Measurements from ENCODE around the gene GREB1.

Gene GREB1

GRCh38 chr2:11684894-11685460 is 151.1 kb downstream of the GREB1 start:
- Histone ChIP-seq H3F3A (ENCODE audit: insufficient read depth, low read length) (no peaks in the 10 kb centered on the region), H2AFZ (ENCODE audit: low read length) (no peak overlapping the region), H3K27me3 (ENCODE audit: insufficient read depth, low read length) (no peaks in the 10 kb centered on the region), H3K36me3 (ENCODE audit: insufficient read depth, low read length) (no peaks in the 10 kb centered on the region), H4K20me1 (ENCODE audit: insufficient read depth, low read length) (no peaks in the 10 kb centered on the region), H3K4me3 (ENCODE audit: low read depth, low read length, poor library complexity, severe bottlenecking) (no peak overlapping the region), H3K4me2 (ENCODE audit: low read length) (no peak overlapping the region), H3K4me1 (ENCODE audit: insufficient read depth, low read length, severe bottlenecking) (peaks cover 26% of the 10 kb centered on the region), H3K9me2 (ENCODE audit: low read depth, low read length) (no peaks in the 10 kb centered on the region), H3K9me3 (ENCODE audit: low read length) (no peaks in the 10 kb centered on the region), H3K79me2 (ENCODE audit: insufficient read depth, low read length) (no peaks in the 10 kb centered on the region), H3K27ac (ENCODE audit: low read depth, low read length, poor library complexity, severe bottlenecking) (no peak overlapping the region), H3K9ac (ENCODE audit: low read length) (no peak overlapping the region)
- TF ChIP-seq, protein P1, sequence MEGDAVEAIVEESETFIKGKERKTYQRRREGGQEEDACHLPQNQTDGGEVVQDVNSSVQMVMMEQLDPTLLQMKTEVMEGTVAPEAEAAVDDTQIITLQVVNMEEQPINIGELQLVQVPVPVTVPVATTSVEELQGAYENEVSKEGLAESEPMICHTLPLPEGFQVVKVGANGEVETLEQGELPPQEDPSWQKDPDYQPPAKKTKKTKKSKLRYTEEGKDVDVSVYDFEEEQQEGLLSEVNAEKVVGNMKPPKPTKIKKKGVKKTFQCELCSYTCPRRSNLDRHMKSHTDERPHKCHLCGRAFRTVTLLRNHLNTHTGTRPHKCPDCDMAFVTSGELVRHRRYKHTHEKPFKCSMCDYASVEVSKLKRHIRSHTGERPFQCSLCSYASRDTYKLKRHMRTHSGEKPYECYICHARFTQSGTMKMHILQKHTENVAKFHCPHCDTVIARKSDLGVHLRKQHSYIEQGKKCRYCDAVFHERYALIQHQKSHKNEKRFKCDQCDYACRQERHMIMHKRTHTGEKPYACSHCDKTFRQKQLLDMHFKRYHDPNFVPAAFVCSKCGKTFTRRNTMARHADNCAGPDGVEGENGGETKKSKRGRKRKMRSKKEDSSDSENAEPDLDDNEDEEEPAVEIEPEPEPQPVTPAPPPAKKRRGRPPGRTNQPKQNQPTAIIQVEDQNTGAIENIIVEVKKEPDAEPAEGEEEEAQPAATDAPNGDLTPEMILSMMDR (IDR thresholded peaks at IDR 0.05; ENCODE audit: low read length), result no peak
- TF ChIP-seq EZH2 (IDR thresholded peaks at IDR 0.05; ENCODE audit: borderline replicate concordance, low read length), result no peak

GRCh38 chr2:11685906-11686470 is 152.1 kb downstream of the GREB1 start:
- Histone ChIP-seq H3K27ac (ENCODE audit: low read depth, low read length, poor library complexity, severe bottlenecking) (no peak overlapping the region), H3K4me1 (ENCODE audit: insufficient read depth, low read length, severe bottlenecking) (peaks cover 26% of the 10 kb centered on the region), H3F3A (ENCODE audit: insufficient read depth, low read length) (no peaks in the 10 kb centered on the region)

DNA sequence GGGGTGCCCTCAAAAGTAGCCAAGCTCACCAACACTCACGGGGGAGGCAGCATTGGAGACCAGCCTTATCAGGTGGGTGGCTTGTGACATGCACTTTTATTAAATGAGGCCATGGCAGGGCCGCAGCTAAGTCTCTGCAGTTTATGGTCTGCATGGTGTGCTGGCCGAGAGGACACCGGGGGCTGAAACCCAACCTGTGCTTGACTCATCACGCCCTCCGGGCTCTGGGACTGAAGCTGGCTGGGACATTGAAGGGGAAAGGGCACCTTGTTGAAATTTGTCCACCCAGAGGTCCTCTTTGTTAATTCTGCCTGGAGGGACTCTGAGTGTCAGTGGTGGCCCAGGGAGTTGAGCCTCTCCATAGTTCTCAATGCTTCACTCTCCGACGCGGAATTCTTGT is 153.9 kb downstream of the GREB1 start:
- peaks cover 19% of the 10 kb centered on the region for H3K4me1 ChIP-seq (ENCODE audit: insufficient read depth, low read length, severe bottlenecking)
- no peak overlapping the region for H2AFZ ChIP-seq (ENCODE audit: low read length)
- H3F3A ChIP-seq (ENCODE audit: insufficient read depth, low read length), result no peaks in the 10 kb centered on the region
- no peak overlapping the region for H3K9ac ChIP-seq (ENCODE audit: low read length)
- no peak overlapping the region for H3K27ac ChIP-seq (ENCODE audit: low read depth, low read length, poor library complexity, severe bottlenecking)
- no peak for TF ChIP-seq EZH2 (IDR thresholded peaks at IDR 0.05; ENCODE audit: borderline replicate concordance, low read length)
- TF ChIP-seq, protein P1 (IDR thresholded peaks at IDR 0.05; ENCODE audit: low read length), result no peak
- no peaks in the 10 kb centered on the region for H3K79me2 ChIP-seq (ENCODE audit: insufficient read depth, low read length)
- no peak overlapping the region for H3K4me3 ChIP-seq (ENCODE audit: low read depth, low read length, poor library complexity, severe bottlenecking)
- H3K36me3 ChIP-seq (ENCODE audit: insufficient read depth, low read length), result no peaks in the 10 kb centered on the region
- H3K9me3 ChIP-seq (ENCODE audit: low read length), result no peaks in the 10 kb centered on the region
- no peaks in the 10 kb centered on the region for H4K20me1 ChIP-seq (ENCODE audit: insufficient read depth, low read length)
- no peak overlapping the region for H3K4me2 ChIP-seq (ENCODE audit: low read length)
- no peaks in the 10 kb centered on the region for H3K9me2 ChIP-seq (ENCODE audit: low read depth, low read length)
- no peaks in the 10 kb centered on the region for H3K27me3 ChIP-seq (ENCODE audit: insufficient read depth, low read length)

More at GRCh38 chr2:11685906-11686470, 152.1 kb downstream of the GREB1 start:
- Histone ChIP-seq H3K9me2 (ENCODE audit: low read depth, low read length) (no peaks in the 10 kb centered on the region), H3K27me3 (ENCODE audit: insufficient read depth, low read length) (no peaks in the 10 kb centered on the region), H3K4me3 (ENCODE audit: low read depth, low read length, poor library complexity, severe bottlenecking) (no peak overlapping the region), H3K4me2 (ENCODE audit: low read length) (no peak overlapping the region), H3K36me3 (ENCODE audit: insufficient read depth, low read length) (no peaks in the 10 kb centered on the region), H4K20me1 (ENCODE audit: insufficient read depth, low read length) (no peaks in the 10 kb centered on the region), H2AFZ (ENCODE audit: low read length) (no peak overlapping the region), H3K9me3 (ENCODE audit: low read length) (no peaks in the 10 kb centered on the region), H3K9ac (ENCODE audit: low read length) (no peak overlapping the region), H3K79me2 (ENCODE audit: insufficient read depth, low read length) (no peaks in the 10 kb centered on the region)
- no peak for TF ChIP-seq EZH2 (IDR thresholded peaks at IDR 0.05; ENCODE audit: borderline replicate concordance, low read length)
- TF ChIP-seq, protein P1 (IDR thresholded peaks at IDR 0.05; ENCODE audit: low read length), result no peak
